Measurements from ENCODE around the gene PI16.
A peak's percentile ranks its signal among the peaks of the same experiment; 100 is the strongest.

GRCh38 chr6:36977470-36977941, 23.0 kb downstream of the PI16 start:
- peak; percentile 92 for TF ChIP-seq CTCF (conservative IDR thresholded peaks at IDR 0.05; ENCODE audit: low read length)
- no peak for TF ChIP-seq EZH2phosphoT487 (IDR thresholded peaks at IDR 0.05; ENCODE audit: borderline replicate concordance, low read depth, low read length)

Measured in OCI-LY7 (cell line).